NCI-H2196 treated with DMSO at 0.1 percent for 48 hours (cell line): ENCODE data around the gene YLPM1.

Experiments used
- DNase-seq: peaks from one replicate; lab custom pipeline; 2025; ENCODE audit not compliant: unreplicated experiment; lab: John Stamatoyannopoulos, UW

YLPM1 gene

GRCh38 chr14:74868739-74869138 is 105.6 kb downstream of the YLPM1 start:
- DNase-seq = no peak

DNA sequence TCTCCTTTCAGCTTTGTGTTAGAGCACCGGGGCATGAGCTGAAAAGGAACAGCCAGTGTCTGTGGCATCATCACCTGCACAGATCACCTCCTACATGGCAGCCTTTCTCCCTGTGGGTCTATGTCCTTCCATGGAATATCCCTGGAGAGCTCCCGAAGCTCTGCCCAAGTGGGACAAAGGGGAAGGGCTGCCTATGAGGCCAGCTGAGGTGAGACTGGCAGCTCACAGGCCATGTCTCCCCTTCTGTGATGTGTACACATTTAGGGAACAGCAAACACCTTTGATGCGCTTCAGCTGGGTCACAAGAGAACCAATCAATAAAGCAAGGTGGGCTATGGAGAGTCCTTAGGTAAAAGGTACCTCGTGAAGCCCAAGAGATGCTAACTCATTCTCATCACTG is 108.7 kb downstream of the YLPM1 start:
- DNase-seq = no peak

- DNase-seq = no peak
Measured at GRCh38 chr14:74875204-74875603, 112.1 kb downstream of the YLPM1 start.

GRCh38 chr14:74875941-74876913 is 113.1 kb downstream of the YLPM1 start, which contains the start of gene PROX2:
TSS of gene PROX2 (minus strand) at chr14:74876145. CDS start at chr14:74863834, 12,311 bp downstream.
- no peak for DNase-seq

DNA sequence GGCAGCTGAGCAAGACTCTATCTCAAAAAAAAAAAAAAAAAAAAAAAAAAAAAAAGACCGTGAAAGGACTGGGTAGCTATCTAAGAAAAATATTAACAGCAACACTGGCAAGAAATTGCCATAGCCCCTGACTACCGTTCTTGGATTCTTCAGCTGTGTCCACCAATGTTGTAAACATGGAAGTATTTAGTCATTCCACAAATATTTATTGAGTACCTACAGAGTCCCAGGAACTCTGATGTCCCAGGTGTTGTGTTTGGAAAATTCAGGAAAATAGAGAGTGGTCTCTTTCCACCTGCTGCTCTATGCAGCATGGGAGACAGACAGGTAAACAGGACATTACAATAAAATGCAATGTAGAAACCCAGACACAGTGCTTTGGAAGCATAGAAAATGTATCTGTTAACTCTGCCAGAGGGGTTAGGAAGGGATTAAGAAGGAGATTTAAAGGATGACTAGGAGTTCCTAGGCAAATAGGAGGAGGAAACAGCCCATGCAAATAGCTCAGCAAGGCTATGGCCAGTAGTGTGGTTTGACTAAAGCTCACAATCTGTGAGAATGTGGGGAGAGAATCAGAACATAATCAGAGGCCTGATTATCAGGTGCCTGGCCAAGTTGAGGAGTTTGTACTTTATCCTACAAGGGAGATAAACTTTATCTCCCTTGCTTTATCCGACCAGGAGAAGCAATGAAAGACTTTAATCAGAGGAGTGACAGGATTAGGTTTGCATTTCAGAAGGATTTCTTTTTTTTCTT is 116.5 kb downstream of the YLPM1 start:
- DNase-seq = no peak

DNA sequence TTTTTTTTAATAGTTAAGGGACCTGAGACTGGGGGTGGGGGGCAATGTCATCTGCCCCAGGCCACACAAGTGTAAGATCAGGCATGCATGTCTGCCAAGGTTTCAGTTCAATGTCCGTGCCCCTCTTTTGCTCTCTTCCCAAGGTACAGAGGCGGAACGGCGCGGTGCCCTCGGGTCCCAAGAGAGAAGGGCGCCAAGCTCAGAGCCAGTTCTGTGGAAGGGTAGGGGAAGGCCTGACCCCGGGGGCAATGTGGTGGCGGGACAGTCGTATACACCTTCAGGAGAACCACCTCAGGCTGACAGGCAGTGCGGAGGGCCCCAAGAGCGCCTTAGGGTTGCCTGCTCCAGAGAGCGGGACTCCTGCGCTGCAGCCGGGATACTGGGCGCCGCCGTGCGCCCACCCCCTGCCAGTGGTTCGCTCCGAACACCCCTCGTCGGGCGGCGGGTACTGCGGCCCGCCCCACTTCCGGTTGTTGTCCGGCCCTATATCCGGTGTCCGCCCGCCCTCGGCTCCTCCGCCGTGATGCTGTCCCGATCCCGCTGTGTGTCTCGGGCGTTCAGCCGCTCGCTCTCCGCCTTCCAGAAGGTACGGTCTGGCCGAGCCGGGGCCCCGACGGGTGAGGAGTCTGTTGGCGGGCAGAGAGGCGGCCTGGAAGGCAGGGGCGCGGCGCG is 118.5 kb downstream of the YLPM1 start, which contains the start of gene DLST:
DLST (plus strand) TSS at position 486 of the 672 bp plus-strand sequence; CDS start at position 524, 38 bp downstream.
- DNase-seq = peak; percentile 70

GRCh38 chr14:74882103-74882920 is 119.2 kb downstream of the YLPM1 start:
- DNase-seq = no peak
